Mucosa of descending colon (tissue), 3 donors: ENCODE data around the gene DRD5. TPM values are rescaled to one million over a fixed set of nuclear protein-coding genes. Genes with fewer than 3 reads are reported as not detected.
"Not testable (repeated sequence)": the region's sequence is repeated elsewhere in the genome, so short reads cannot be mapped to it uniquely, and the experiment has no call there.

Experiments used
- ATAC-seq: fragments of 200-7000 bp; cut with Tn5 transposase; one replicate; pipeline ENCODE4 v1.9.1; 2020; ENCODE audit warnings: mild to moderate bottlenecking, moderate library complexity
- DNase-seq, 3 donors: peaks; one replicate each; pipeline ENCODE4 v3.0.0-alpha.2; 2020
- H3K36me3 ChIP-seq: fragments of 200-600 bp; one replicate; pipeline ENCODE4 v1.8.0; 2021; ENCODE audit warnings: low read depth, mild to moderate bottlenecking
- H3K4me1 ChIP-seq: fragments of 200-600 bp; one replicate; pipeline ENCODE4 v1.8.0; 2021; ENCODE audit warnings: low read depth, mild to moderate bottlenecking
- H3K4me3 ChIP-seq: fragments of 200-600 bp; one replicate; pipeline ENCODE4 v1.8.0; 2021; ENCODE audit warnings: mild to moderate bottlenecking
- H3K9me3 ChIP-seq: fragments of 200-600 bp; one replicate; pipeline ENCODE4 v1.8.0; 2021; ENCODE audit warnings: mild to moderate bottlenecking
- CTCF ChIP-seq: fragments of 200-600 bp; IDR thresholded peaks from one replicate; pipeline ENCODE4 v1.8.0; 2022; ENCODE audit warnings: antibody characterized with exemption, mild to moderate bottlenecking
- intact Hi-C, 2 donors: fragments of 100-400 bp; cut with DNase I in 1 of 2; cut with micrococcal nuclease in 1 of 2; formaldehyde crosslinking; loops; one replicate each; pipeline versions ENCODE4 v1.11.0 to v1.11.1; 2022; cut with DNase I, micrococcal nuclease
- long read RNA-seq, 2 donors: library from polyadenylated mRNA; unstranded; transcript quantifications; one replicate each; pipeline ENCODE4 v2.0.0, GENCODE V29; 2019 to 2021
- total RNA-seq, 3 donors: library from RNA; stranded (reverse); fragmentation: NEBNext Ultra II Directional in 2 of 3; extraction: Animal tissue kit (Norgen Biotek cat#: 25700) in 2 of 3; gene quantifications; one replicate each; pipeline versions ENCODE4 v1.2.1 to v1.2.4, GENCODE V29; 2021 to 2023
- donor health status: DM: no; HTN: no; CAD: no; lungs with moderate emphysema.
- donor health status: DM: no; HTN: no; CAD: no.
- donor health status: DM: no; HTN: yes; CAD: no.

Gene DRD5
- total RNA-seq = under 1 TPM in 1 of 3 donors, not detected in 2; 0.13 TPM
- long read RNA-seq, donor 1 = 0 reads
- long read RNA-seq, donor 2 = 0 reads

- DNase-seq = no peak
- Histone ChIP-seq H3K36me3 (no peaks in the 10 kb centered on the region), H3K4me3 (no peak within 1 kb of the TSS), H3K9me3 (no peaks in the 10 kb centered on the region), H3K4me1 (peaks cover 3% of the 10 kb centered on the region)
- no peak for ATAC-seq
- no peak for TF ChIP-seq CTCF
- intact Hi-C loops = no loop called here
These were observed at the start of gene DRD5 for GRCh38 chr4:9781343-9782135. TSS of gene DRD5 (plus strand) at chr4:9781634. CDS start at chr4:9782030, 396 bp downstream.

GRCh38 chr4:9732256-9732655, 49.2 kb upstream of the DRD5 start:
- H3K4me1 ChIP-seq, H3K4me3 ChIP-seq, intact Hi-C loops, DNase-seq, H3K36me3 ChIP-seq, ATAC-seq, H3K9me3 ChIP-seq: not testable (repeated sequence)

- Histone ChIP-seq H3K4me3 (no peak overlapping the region), H3K4me1 (no peaks in the 10 kb centered on the region), H3K9me3 (no peaks in the 10 kb centered on the region), H3K36me3 (no peaks in the 10 kb centered on the region)
- intact Hi-C loops = no loop called here
- ATAC-seq (no peak), DNase-seq (no peak)
- TF ChIP-seq CTCF = no peak
These were observed 45.9 kb upstream of the DRD5 start for GRCh38 chr4:9735515-9735914.

GRCh38 chr4:9737280-9737679, 44.2 kb upstream of the DRD5 start:
- H3K9me3 ChIP-seq, H3K36me3 ChIP-seq, H3K4me1 ChIP-seq, ATAC-seq, DNase-seq, H3K4me3 ChIP-seq, intact Hi-C loops: not testable (repeated sequence)

GRCh38 chr4:9743789-9744188, 37.6 kb upstream of the DRD5 start:
- DNase-seq, H3K9me3 ChIP-seq, ATAC-seq, H3K4me1 ChIP-seq, H3K36me3 ChIP-seq, intact Hi-C loops, H3K4me3 ChIP-seq: not testable (repeated sequence)

GRCh38 chr4:9745782-9746181, 35.7 kb upstream of the DRD5 start:
- ATAC-seq = no peak
- Histone ChIP-seq H3K4me1 (no peaks in the 10 kb centered on the region), H3K9me3 (no peaks in the 10 kb centered on the region), H3K4me3 (no peak overlapping the region), H3K36me3 (no peaks in the 10 kb centered on the region)
- no peak for TF ChIP-seq CTCF
- intact Hi-C loops = no loop called here
- DNase-seq = no peak

GRCh38 chr4:9758641-9759317, 22.7 kb upstream of the DRD5 start:
- Histone ChIP-seq H3K4me3 (no peak overlapping the region), H3K36me3 (no peaks in the 10 kb centered on the region), H3K9me3 (no peaks in the 10 kb centered on the region), H3K4me1 (no peaks in the 10 kb centered on the region)
- ATAC-seq (no peak), DNase-seq (no peak)
- intact Hi-C loops = no loop called here
- no peak for TF ChIP-seq CTCF
